ENCODE data around the gene HTR1B.

Gene HTR1B

GRCh38 chr6:77474973-77475372, 11.7 kb upstream of the HTR1B start:
- TF ChIP-seq CTCF (conservative IDR thresholded peaks at IDR 0.05) (no peak), ZFX (IDR thresholded peaks at IDR 0.05) (no peak)
- H3K27ac ChIP-seq: no peak overlapping the region

- H3K27ac ChIP-seq: no peak overlapping the region
- no peak for TF ChIP-seq ZFX (IDR thresholded peaks at IDR 0.05)
- TF ChIP-seq CTCF (conservative IDR thresholded peaks at IDR 0.05): no peak
Measured at GRCh38 chr6:77474286-77474956, 11.1 kb upstream of the HTR1B start.

DNA sequence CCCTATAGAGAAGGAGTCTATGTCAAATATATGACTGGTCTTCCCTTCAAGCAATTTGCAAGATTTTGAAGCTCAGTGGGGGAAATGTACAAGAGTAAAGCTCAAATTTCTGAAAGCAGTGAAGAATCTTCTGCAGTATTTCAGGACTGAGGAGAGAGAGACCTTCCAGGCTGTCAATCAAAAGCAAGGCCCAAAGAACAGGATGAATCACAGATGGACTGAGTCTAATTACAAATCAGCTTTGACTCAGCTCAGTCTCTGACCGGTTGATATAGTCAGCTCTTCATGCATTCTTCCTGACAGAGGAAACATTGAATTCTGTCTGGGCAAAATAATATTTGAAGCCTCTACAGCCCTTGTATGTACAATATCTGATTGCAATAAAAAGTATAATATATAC, 7.7 kb upstream of the HTR1B start:
- TF ChIP-seq CTCF (conservative IDR thresholded peaks at IDR 0.05): no peak
- no peak for TF ChIP-seq ZFX (IDR thresholded peaks at IDR 0.05)
- no peak overlapping the region for H3K27ac ChIP-seq

DNA sequence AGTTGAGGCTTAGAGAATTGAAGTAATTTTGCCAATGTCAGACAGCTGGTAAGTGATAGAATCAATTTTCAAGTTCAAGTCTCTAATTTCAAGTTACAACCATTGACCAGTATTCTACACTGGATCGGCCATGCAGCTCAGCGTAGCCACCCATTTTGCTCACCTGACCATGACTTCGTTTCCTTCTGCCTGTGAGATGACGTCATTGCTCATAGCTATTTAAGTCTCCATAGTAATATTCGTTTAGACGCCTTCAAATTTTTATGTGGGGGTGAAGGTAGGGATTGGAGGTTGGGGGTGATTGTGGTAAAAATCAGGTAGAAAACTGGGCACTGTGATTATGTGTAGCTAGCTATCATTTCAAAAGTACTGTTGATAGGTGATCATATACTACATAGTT, 5.6 kb upstream of the HTR1B start:
- no peak overlapping the region for H3K27ac ChIP-seq
- TF ChIP-seq CTCF (conservative IDR thresholded peaks at IDR 0.05) (no peak), ZFX (IDR thresholded peaks at IDR 0.05) (no peak)

DNA sequence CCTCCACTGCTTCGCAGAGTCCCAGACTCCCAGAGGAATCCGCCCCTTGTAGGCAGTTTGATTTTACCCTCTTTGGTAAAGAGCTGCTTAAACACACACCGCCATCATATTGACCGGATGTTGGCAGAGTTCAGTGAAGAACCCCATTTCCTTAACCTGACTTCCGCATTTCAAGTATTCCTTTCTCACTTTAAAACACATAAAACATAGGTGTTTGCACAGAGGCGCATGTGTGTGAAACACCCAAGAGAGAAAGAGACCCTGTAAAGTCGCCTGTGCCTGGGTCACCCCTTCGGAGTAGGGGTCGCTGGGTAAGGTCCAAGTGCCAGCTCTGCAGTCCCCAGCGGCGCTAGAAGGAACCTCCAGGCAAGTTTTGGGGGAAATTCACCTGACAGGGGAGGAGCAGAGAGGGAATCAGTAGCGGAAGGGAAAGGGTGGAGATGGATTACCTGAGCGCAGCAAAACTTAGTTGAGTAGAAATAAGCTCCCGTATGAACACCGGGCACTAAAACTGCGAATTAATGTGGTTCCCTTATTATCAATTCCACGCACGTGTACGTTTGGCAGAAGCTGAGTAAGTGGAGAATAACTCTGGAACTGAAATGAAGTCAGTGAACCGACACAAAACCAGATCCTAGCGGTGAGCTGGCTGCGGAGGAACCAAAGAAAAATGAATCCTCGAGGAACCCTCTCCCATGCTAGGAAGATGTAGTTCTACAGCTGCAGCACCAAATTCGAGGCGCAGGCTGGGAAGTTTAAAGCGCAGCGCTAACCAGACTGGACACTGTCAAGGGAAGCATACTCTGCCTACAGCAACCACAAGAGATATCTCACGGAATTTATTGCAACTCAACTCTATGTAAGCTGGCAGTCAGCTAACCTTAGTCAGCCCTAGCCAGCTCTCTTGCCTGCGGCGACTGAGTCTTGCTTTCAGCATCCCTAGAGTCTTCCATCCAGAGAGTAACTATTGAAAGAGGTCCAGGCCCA, 3.5 kb upstream of the HTR1B start:
- no peak for TF ChIP-seq ZFX (IDR thresholded peaks at IDR 0.05)
- no peak for TF ChIP-seq CTCF (conservative IDR thresholded peaks at IDR 0.05)
- no peak overlapping the region for H3K27ac ChIP-seq

DNA sequence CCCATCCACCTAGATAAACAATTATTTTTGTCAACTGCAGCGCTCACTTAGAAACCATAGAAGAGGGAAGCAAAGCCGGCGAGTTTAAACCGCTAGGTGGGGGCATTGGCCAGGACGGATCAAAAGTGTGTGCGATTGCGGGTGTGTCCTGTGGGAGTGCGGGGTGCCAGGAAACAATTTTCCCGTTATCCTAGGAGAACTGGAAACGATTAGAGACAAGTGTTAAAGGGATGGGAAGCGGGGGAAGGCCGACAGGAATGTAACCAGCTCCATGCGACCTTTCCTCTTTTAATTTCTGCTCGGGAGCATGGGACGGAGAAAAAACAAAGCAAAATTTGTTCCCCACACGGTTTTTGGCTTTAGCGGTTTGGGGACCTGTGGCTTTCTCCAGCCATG, 2.8 kb upstream of the HTR1B start:
- TF ChIP-seq ZFX (IDR thresholded peaks at IDR 0.05) (no peak), CTCF (conservative IDR thresholded peaks at IDR 0.05) (peak; percentile 55)
- H3K27ac ChIP-seq: no peak overlapping the region

DNA sequence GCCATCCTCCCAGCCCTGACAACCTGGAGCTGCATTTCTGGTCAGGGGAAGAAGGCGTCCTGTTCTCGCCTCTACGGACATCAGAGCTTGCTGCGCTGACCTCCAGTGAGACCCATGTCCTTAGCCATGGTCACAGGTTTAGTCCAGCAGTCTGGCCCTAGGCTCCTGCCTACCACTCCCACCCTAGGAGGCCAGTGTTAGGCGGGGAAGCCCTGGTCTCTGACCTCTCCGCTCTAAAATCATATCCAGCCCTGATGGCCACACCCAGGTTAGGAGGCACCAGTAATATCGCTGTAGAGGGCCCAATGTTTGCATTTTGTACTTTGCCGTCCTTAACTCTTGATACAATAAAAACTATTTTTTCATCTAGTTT, 1.2 kb upstream of the HTR1B start:
- TF ChIP-seq ZFX (IDR thresholded peaks at IDR 0.05) (no peak), CTCF (conservative IDR thresholded peaks at IDR 0.05) (no peak)
- no peak overlapping the region for H3K27ac ChIP-seq
